Measurements from ENCODE around the gene EML1.

Gene EML1

DNA sequence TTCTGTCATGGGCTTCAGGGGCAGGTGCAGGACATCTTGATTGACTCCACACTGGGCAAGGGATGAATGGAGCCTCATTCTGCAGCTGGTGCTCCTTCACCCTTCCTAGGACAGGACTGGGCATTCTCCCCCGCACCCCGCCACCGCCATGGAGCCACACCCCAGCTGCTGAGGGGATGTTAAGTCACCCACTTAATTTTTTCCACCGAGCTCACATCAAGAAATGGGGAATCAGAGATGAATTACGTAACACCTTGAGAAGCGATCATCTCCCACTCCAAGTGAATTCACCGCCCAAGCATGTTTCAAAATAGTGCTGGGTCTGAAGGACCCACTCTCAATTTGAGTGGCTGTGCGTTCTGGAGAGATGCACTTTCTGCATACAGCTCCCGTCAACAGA, 94.2 kb downstream of the EML1 start:
- TF ChIP-seq ZFX (IDR thresholded peaks at IDR 0.05), result no peak
- TF ChIP-seq, protein P1, sequence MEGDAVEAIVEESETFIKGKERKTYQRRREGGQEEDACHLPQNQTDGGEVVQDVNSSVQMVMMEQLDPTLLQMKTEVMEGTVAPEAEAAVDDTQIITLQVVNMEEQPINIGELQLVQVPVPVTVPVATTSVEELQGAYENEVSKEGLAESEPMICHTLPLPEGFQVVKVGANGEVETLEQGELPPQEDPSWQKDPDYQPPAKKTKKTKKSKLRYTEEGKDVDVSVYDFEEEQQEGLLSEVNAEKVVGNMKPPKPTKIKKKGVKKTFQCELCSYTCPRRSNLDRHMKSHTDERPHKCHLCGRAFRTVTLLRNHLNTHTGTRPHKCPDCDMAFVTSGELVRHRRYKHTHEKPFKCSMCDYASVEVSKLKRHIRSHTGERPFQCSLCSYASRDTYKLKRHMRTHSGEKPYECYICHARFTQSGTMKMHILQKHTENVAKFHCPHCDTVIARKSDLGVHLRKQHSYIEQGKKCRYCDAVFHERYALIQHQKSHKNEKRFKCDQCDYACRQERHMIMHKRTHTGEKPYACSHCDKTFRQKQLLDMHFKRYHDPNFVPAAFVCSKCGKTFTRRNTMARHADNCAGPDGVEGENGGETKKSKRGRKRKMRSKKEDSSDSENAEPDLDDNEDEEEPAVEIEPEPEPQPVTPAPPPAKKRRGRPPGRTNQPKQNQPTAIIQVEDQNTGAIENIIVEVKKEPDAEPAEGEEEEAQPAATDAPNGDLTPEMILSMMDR (conservative IDR thresholded peaks at IDR 0.05), result no peak
- no peak overlapping the region for H3K27ac ChIP-seq

DNA sequence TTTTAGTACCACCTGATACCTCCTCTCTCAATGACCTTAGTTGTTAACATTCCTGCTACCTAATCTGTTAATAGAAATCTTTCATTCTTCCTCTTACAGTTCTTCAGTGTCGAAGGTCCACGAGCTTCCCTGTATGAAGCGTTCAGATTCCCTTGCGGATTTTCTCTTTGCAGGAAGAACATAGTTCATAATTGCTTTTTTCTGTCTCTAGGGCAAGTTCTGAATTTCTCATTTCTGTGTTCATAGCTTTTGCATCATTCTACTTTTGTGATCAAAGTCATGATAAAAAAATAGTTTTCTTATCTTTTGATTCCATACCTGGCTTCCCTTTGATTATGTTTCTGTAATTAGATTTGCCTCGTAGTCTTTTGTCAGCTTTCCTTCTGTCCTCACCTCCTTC, 94.9 kb downstream of the EML1 start:
- H3K27ac ChIP-seq, result no peak overlapping the region
- no peak for TF ChIP-seq ZFX (IDR thresholded peaks at IDR 0.05)
- TF ChIP-seq, protein P1 (conservative IDR thresholded peaks at IDR 0.05), result no peak

DNA sequence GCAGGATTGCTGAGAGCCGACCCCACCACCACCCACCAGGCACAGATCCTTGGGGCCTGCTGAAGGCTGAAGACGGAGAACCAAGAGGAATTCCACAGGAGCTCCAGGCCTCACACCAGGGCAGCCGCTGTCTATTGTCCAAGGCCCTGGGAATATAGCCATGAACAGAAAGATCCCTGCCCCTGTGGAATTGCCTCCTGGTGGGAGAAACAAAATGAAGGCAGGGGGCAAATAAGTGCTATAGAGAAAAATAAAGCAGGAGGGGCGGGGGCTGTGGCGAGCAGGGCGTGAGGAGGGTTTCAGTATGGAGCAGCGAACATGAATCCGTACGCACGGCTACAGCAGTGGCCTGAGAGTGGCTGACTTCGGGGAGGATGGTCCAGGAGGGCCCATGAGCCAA, 96.1 kb downstream of the EML1 start:
- H3K27ac ChIP-seq, result no peak overlapping the region
- TF ChIP-seq, protein P1 (conservative IDR thresholded peaks at IDR 0.05), result no peak
- no peak for TF ChIP-seq ZFX (IDR thresholded peaks at IDR 0.05)

DNA sequence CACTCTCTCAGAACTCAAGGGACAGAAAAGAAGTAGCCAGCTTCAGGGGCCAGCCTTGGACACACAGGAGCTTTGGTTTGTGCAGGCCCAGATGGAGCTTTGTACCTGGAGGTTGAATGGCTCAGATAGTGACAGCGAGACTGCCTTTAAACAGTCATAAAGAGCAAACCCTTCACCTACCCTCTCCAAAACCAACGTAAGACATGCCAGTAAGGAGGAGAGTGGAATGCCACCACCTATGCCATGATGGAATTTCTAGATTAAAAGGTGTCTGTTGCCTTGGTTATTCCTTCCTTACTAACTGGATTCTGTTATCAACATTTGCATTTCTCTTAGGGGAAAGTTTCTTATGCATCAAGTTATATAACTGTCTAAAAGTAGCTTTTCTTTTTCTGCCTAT, 98.1 kb downstream of the EML1 start:
- no peak for TF ChIP-seq ZFX (IDR thresholded peaks at IDR 0.05)
- TF ChIP-seq, protein P1 (conservative IDR thresholded peaks at IDR 0.05), result no peak
- H3K27ac ChIP-seq, result no peak overlapping the region

DNA sequence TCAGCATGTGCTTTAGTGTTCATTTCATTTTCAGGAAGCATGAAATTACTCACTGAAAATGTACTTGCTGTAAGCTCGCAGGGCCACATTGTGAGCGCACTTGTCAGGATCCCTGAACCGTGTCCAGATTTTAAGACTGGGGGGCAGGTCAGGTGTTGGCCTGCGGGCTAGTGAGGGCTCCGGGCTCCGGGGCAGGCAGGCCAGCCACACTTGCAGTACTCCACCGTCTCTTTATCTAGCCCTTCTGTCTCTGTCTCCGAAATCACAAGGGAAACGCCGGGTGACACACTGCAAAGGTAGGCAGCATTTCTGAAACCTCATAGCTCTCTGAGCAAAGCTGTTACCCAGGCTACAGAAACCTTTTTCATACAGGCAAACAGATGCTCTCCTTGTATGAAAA, 98.7 kb downstream of the EML1 start:
- no peak for TF ChIP-seq ZFX (IDR thresholded peaks at IDR 0.05)
- TF ChIP-seq, protein P1 (conservative IDR thresholded peaks at IDR 0.05), result no peak

DNA sequence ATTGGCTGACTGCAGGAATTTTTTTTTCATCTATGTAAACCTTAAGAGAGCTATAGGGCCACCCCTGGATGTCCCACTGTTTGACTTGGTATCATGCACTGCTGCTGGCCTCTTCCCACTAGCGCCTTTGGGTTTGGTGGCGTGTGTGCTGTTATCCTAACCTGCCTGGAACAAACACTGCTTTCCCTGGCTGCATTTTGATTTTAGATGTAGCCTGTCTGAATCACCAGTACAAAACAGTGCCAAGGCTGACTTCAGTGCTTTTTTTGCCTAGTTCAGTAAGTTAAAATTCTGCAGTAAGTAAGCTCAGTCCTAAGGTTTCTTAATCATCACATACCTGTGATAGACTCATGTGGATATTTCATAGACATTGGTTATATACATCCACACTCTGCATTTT, 99.2 kb downstream of the EML1 start:
- TF ChIP-seq, protein P1 (conservative IDR thresholded peaks at IDR 0.05), result no peak
- no peak for TF ChIP-seq ZFX (IDR thresholded peaks at IDR 0.05)
- H3K27ac ChIP-seq, result no peak overlapping the region

More for the DNA sequence above, 98.7 kb downstream of the EML1 start:
- H3K27ac ChIP-seq, result no peak overlapping the region

DNA sequence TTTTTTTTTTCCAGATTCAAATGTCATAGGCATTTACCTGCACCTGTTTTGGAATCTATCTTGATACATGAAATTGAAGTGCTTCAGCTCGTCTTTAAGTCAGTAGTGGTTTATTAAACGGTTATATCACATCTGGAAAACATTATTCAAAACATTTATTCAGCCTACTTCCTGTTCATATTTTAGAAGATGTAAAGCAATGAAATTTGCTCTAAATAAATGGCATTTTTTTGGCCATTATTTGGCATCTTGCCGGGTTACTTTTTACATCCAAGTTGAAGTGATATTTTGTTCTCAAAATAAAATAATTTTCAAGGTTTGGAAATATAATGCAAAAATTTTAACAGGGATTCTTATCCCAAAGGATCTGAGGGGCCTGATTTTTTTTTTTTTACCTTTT, 103.1 kb downstream of the EML1 start:
- no peak overlapping the region for H3K27ac ChIP-seq
- TF ChIP-seq, protein P1 (conservative IDR thresholded peaks at IDR 0.05), result no peak
- no peak for TF ChIP-seq ZFX (IDR thresholded peaks at IDR 0.05)

Data from C4-2B (cell line).